ENCODE data around the gene ROBO2. TPM values are rescaled to one million over a fixed set of nuclear protein-coding genes. Genes with fewer than 3 reads are reported as not detected.
A peak's percentile ranks its signal among the peaks of the same experiment; 100 is the strongest.

Gene ROBO2
- total RNA-seq, 1 donor from 2014 or later: 13.2 TPM

GRCh38 chr3:77051591-77051990, 11.7 kb downstream of the ROBO2 start:
- no peak for DNase-seq (ENCODE audit: low spot score)

- DNase-seq (ENCODE audit: low spot score): peak; percentile 54
Measured at GRCh38 chr3:77052051-77052501, 12.2 kb downstream of the ROBO2 start.

DNA sequence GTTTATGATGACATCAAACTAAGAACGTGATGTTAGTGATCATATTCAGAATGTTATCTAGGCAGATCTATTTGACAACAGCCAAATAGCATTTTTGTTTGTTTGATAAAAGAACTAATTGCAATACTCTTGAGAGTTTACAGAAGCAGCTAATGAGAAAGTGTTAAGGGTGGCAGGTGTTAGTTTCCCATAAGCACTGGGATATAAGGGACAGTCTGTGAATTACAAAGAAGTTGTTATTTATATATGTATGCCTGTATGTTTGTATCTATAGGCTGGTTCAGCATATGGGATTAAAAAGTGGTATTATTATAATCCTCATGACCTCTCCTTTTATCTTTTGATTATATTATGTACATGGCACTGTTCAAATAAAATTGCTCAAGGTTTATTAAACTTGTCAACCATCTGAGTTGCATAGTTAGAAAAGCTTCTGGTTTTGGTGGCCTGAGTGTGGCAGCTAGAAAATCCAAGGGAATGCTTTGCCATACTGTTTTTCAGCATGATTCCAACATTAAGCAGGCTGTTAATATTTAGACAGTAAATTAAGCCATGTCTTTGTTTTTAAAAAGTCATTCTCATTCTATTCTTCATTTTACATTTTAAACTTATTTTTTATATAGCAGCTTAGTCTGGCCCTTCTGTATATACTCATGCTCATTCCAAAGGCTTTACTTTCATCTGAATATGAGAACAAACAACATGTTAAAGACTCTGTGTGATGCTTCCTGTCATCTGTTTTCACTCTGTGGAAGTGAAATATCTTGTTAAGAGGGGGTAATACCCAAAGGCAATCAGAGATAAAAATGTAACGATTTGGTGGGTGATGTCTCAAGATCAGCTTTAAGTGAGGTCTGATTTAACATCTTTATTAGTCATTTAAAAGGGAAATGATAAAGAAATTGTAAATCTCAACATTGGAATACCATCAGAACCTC, 13.1 kb downstream of the ROBO2 start:
- peak; percentile 63 for DNase-seq (ENCODE audit: low spot score)

DNA sequence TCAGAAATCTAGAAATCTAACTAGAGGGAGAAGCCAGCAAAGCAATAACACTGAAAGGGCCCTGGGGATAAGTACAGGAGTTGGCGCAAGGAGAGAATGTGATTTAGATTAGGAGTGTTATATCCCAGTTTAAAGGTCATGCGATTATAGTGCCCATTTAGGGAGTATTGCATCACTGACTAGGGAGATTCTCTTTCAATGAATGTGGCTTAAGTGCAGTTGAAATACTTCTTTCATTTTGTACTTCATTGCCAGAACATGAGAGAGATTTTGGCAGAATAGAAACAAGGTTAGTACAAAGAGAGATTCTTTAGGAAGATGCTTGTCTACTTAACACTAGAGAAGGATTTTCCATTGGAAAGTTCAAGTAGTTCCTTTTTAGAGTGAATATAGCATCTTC, 13.9 kb downstream of the ROBO2 start:
- DNase-seq (ENCODE audit: low spot score): peak; percentile 76

DNA sequence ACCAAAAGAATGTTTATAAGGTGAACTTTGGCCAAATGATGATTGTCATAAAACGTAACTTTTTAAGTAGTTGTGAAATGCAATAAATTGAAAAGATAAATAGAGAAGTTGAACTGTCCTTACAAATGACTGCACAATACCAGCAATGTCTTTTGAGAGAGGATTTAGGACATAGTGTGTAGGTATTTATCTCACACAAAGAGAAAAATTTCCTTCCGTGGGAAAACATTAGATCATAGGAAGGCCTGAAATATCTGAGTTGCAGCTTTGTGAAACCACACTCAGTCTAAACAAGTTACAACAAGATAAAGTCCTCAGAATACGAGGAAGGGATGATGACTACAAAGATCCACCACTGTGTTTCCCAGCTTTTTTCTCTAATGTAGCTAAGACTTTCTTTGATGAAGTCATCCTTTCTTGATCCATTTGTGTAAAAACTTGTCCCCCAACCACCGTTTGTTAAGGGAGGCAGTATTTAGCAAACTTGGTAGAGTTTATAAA, 16.0 kb downstream of the ROBO2 start:
- peak; percentile 56 for DNase-seq (ENCODE audit: low spot score)

DNA sequence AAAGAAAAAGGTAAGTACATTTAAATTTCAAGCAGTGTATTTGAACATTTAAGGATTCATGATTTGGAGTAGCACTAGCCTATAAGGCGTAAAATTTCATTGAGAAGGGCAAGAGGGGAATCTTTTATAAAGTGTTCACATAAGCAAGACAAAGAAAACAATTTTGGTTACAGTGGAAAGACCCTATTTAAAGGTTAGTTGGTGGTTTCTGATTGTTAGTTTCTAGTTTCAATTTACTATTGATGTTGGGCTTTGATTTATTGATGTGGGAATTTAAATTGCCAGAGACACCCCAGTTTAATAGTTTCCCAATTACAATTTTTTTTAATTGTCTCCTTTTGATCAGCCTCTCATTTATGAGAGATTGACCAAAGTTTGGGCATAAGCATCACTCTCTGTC, 19.5 kb downstream of the ROBO2 start:
- DNase-seq (ENCODE audit: low spot score): no peak

DNA sequence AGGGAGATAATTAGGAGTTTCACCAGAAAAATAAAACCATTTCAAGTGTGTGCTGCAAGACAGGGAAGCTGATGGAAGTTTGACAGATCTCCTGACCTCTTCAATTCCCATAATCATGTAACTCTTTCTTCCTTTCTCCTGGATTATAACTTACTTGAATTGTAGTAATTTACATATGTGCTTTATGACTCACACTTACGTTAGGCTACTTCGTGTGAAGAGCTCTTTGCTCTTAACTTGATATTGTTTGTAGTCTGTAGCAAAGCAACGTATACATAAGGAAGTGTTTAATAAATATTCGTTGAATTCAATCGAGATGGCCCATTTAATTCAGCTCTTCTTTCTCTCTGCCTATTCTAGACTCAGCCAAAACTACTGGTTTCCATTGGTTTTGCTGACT, 23.5 kb downstream of the ROBO2 start:
- no peak for DNase-seq (ENCODE audit: low spot score)

- DNase-seq (ENCODE audit: low spot score): no peak
Measured at GRCh38 chr3:77065750-77066149, 25.9 kb downstream of the ROBO2 start.

- no peak for DNase-seq (ENCODE audit: low spot score)
Measured at GRCh38 chr3:77066829-77067228, 26.9 kb downstream of the ROBO2 start.

GRCh38 chr3:77068808-77069207, 28.9 kb downstream of the ROBO2 start:
- no peak for DNase-seq (ENCODE audit: low spot score)

GRCh38 chr3:77071364-77071763, 31.5 kb downstream of the ROBO2 start:
- no peak for DNase-seq (ENCODE audit: low spot score)

GRCh38 chr3:77071809-77072208, 31.9 kb downstream of the ROBO2 start:
- no peak for DNase-seq (ENCODE audit: low spot score)

DNA sequence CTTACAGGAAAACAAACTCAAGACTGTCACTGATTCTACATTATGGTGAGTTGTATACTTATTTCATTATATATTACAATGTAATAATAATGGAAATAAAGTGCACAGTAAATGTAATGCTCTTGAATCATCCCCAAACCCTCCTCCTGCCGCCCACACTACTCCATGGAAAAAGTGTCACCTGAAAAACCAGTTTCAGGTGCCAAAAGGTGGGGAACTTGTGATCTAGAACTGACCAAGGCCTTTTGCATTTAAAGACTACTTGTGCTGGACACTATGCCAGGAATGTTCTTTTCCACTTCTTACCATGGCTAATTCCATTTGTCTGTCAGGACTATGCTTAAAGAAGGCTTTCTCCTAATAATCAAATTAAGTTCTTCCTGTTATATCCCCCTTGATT, 32.3 kb downstream of the ROBO2 start:
- no peak for DNase-seq (ENCODE audit: low spot score)

DNA sequence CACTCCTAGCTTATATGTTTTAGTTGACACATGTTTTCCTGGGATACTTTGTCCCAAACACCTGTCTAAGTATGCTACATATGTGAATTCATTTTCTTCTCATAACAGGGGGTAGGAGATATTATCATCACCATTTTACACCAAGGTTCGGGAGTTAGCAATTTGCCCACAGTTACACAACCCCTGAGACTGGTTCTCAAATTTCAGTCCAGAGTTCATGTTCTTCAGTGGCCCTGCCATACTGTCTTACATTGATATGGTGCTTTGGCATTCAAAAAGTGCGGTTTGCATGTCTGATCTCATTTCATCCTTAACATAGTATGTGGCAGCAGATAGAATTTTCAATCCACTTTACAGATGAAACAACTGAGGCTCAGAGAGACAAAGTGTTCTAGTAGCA, 38.4 kb downstream of the ROBO2 start:
- no peak for DNase-seq (ENCODE audit: low spot score)

DNA sequence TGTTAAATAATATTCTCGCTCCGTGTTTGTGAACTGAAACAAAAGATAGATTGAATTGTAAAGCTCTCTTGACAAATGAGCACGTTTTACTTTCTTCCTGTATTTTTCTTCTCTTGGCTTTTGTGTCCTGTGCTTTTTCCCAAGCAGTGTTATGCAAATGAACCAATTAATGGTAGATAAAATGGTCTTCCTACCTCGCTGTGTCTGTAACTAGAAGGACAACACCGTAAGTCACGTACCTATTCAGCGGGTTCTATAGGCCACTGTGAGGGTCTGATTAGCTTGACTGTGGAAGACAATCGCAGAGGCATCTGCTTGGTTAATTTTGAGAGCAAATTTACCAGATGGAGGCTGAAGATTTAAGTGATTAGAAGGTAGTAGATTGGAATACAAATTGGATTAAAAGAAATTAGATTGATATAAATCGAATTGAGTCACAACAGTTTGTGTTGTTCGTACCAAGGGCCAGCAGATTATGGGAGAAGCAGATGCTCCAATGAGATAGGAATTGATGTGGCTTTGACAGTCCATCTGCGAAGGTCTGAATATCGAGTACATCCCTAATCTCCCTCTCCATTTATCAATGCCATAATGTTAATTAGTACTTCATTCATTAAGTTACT, 40.2 kb downstream of the ROBO2 start:
- no peak for DNase-seq (ENCODE audit: low spot score)

DNA sequence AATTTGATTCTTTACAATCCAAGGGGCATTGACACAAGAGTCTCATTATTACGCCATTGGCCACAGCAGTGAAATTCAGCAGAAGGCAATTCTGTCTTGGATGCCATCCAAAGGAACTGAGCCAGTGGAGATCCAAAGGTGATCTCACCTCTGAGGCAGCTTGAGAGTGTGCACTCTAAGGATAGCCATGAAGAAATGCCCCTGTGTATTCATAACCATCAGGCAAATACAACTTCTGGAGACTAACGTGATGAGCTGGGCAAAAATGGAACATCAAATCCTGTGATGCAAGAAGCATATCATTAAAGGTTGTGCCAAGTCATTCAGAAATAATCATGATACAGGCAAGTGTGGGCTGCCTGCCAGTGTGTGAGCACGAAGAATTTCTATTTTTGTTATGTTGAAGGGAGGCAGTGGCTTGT, 41.4 kb downstream of the ROBO2 start:
- peak; percentile 85 for DNase-seq (ENCODE audit: low spot score)

DNA sequence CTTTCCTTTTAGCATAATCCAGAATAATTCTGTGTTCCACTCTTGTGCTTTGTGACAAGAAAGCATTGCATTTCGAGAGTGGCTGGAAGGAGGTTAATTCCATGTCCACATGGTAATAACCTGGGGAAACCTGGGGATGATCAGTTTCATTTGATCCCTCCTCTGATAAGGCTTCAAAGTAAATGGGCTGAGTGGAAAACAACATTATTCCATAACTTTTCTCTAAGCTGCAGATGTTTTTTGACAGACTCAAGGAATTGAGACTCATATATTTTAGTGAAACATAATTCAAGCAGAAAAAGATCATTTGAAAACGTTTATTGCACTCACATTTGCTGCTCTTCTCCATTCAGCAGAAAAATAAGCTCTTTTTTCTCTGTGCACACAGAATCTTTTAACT, 44.6 kb downstream of the ROBO2 start:
- DNase-seq (ENCODE audit: low spot score): peak; percentile 15

DNA sequence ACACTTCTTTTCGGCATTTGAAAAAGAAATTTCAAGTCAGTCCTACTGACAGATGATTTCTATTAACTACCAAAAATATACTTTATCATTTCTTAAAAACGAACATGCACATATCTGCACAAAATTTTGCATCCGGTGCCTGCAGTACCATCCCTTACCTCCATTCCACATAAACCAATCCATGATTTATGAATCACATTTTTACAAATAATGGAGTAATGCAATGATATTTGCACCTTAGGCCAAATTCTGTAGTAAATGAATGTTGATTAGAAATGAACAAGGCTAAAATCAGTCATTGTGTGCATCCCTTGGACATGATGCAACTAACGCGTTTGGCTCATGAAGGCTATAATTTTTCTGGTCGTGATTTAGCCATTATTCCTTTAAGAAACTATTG, 46.5 kb downstream of the ROBO2 start:
- no peak for DNase-seq (ENCODE audit: low spot score)

DNA sequence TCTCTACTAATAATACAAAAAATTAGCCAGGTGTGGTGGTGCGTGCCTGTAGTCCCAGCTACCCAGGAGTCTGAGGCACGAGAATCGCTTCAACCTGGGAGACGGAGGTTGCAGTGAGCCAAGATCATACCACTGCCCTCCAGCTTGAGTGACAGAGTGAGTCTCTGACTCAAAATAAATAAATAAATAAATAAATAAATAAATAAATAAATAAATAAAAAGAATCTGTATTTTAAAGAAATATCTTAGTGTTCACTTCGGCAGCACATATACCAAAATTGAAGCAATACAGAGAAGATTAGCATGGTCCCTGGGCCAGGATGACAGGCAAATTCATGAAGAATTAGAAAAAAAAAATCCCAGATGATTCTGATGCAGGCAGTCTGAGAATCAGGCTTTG, 51.9 kb downstream of the ROBO2 start:
- DNase-seq (ENCODE audit: low spot score): no peak

- DNase-seq (ENCODE audit: low spot score): no peak
Measured at GRCh38 chr3:77093101-77093500, 53.2 kb downstream of the ROBO2 start.

- no peak for DNase-seq (ENCODE audit: low spot score)
Measured at GRCh38 chr3:77096145-77096544, 56.2 kb downstream of the ROBO2 start.

DNA sequence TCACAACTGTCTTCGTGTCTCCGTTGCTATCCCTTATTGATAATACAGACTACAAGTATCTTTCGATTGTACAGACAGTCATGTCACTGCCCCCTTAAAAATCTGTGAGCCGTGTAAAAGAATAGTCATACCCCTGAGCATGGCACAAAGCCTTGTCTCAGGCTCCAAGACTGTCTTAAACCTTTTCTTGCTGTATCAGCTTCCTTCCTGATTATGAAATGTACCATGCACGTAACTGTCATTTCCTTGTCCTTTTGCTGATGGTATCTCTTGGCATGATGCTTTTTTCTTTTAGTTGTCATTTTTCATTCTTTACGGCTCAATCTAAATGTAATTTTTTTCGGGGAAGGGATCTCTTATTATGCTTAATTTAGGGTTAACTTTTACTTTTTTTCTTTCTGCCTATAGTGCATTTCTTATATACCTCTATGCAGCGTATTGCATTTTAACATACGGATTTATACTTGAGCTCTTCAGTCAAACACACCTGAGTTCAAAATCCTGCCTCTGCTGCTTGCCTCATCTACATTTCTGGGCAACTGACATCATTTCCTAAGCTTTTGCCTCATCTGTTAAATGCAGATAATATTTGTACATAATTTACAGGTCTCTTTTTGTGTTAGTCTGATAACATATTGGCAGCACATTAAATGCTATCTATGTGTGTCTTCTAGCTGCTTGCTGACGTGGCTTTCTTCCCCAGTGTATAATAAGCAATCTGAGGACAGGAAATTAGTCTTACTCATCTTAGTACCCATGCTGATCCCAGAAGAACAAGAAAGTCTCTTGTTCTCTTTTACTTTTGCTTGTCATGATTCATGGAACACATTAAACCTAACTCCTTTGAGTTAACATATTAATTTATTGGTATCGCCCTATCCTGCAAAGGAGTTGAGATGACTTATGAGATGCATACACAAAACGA, 57.3 kb downstream of the ROBO2 start:
- DNase-seq (ENCODE audit: low spot score): no peak

All from umbilical cord (tissue), 2 donors.